Measurements from ENCODE around the gene EEA1.

Gene EEA1

GRCh38 chr12:92928962-92929915 is at the start of gene EEA1:
Gene EEA1 (minus strand): TSS chr12:92929295. CDS start chr12:92929066, 229 bp downstream.
- TF ChIP-seq, protein P1, sequence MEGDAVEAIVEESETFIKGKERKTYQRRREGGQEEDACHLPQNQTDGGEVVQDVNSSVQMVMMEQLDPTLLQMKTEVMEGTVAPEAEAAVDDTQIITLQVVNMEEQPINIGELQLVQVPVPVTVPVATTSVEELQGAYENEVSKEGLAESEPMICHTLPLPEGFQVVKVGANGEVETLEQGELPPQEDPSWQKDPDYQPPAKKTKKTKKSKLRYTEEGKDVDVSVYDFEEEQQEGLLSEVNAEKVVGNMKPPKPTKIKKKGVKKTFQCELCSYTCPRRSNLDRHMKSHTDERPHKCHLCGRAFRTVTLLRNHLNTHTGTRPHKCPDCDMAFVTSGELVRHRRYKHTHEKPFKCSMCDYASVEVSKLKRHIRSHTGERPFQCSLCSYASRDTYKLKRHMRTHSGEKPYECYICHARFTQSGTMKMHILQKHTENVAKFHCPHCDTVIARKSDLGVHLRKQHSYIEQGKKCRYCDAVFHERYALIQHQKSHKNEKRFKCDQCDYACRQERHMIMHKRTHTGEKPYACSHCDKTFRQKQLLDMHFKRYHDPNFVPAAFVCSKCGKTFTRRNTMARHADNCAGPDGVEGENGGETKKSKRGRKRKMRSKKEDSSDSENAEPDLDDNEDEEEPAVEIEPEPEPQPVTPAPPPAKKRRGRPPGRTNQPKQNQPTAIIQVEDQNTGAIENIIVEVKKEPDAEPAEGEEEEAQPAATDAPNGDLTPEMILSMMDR (IDR thresholded peaks at IDR 0.05; ENCODE audit: control insufficient read depth, extremely low read depth, insufficient read depth): 0 out of 2 replicates have a peak, but pooled peaks have one; percentile 7
- peak within 1 kb of the TSS; percentile 80 for H3K4me3 ChIP-seq (ENCODE audit: low read depth, low read length)
- DNase-seq (ENCODE audit: low read depth): peak; percentile 88

GRCh38 chr12:92978607-92979006 is 49.5 kb upstream of the EEA1 start:
- no peak overlapping the region for H3K4me3 ChIP-seq (ENCODE audit: low read depth, low read length)
- DNase-seq (ENCODE audit: low read depth): no peak
- TF ChIP-seq, protein P1 (IDR thresholded peaks at IDR 0.05; ENCODE audit: control insufficient read depth, extremely low read depth, insufficient read depth): no peak

- no peak for DNase-seq (ENCODE audit: low read depth)
- no peak overlapping the region for H3K4me3 ChIP-seq (ENCODE audit: low read depth, low read length)
- TF ChIP-seq, protein P1 (IDR thresholded peaks at IDR 0.05; ENCODE audit: control insufficient read depth, extremely low read depth, insufficient read depth): no peak
Measured at GRCh38 chr12:92977326-92977725, 48.2 kb upstream of the EEA1 start.

- DNase-seq (ENCODE audit: low read depth): no peak
- no peak overlapping the region for H3K4me3 ChIP-seq (ENCODE audit: low read depth, low read length)
- TF ChIP-seq, protein P1 (IDR thresholded peaks at IDR 0.05; ENCODE audit: control insufficient read depth, extremely low read depth, insufficient read depth): no peak
Measured at GRCh38 chr12:92974759-92975158, 45.7 kb upstream of the EEA1 start.

- TF ChIP-seq, protein P1 (IDR thresholded peaks at IDR 0.05; ENCODE audit: control insufficient read depth, extremely low read depth, insufficient read depth): no peak
- H3K4me3 ChIP-seq (ENCODE audit: low read depth, low read length): no peak overlapping the region
- DNase-seq (ENCODE audit: low read depth): peak; percentile 58
Measured at GRCh38 chr12:92973614-92974013, 44.5 kb upstream of the EEA1 start.

- DNase-seq (ENCODE audit: low read depth): no peak
- TF ChIP-seq, protein P1 (IDR thresholded peaks at IDR 0.05; ENCODE audit: control insufficient read depth, extremely low read depth, insufficient read depth): no peak
- no peak overlapping the region for H3K4me3 ChIP-seq (ENCODE audit: low read depth, low read length)
Measured at GRCh38 chr12:92971859-92972524, 42.9 kb upstream of the EEA1 start.
